ENCODE measurements around the gene RELN.

RELN gene

DNA sequence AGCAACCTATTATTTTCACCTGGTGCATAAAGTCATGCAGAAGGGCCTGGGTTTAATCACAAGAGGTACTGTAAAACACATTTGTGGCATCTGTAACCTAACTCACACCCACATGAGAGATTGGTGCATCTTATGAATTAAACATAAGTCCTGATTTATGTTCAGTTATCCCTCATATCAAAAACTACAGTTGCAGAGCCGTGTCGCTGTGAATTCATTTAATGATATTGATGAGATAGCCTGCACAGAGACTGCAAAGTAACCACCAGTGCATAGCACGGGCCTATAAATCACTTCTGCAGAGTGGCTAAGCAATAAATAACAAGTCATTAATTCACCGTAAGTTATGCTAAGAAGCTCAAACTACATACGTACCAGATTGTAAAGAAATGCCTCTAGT, 178.2 kb downstream of the RELN start:
- TF ChIP-seq, protein P1, sequence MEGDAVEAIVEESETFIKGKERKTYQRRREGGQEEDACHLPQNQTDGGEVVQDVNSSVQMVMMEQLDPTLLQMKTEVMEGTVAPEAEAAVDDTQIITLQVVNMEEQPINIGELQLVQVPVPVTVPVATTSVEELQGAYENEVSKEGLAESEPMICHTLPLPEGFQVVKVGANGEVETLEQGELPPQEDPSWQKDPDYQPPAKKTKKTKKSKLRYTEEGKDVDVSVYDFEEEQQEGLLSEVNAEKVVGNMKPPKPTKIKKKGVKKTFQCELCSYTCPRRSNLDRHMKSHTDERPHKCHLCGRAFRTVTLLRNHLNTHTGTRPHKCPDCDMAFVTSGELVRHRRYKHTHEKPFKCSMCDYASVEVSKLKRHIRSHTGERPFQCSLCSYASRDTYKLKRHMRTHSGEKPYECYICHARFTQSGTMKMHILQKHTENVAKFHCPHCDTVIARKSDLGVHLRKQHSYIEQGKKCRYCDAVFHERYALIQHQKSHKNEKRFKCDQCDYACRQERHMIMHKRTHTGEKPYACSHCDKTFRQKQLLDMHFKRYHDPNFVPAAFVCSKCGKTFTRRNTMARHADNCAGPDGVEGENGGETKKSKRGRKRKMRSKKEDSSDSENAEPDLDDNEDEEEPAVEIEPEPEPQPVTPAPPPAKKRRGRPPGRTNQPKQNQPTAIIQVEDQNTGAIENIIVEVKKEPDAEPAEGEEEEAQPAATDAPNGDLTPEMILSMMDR (conservative IDR thresholded peaks at IDR 0.05; ENCODE audit: low read depth) = no peak
- ChIA-PET POLR2A (ENCODE audit: low non-redundant PET) (no interaction called here), CTCF (no interaction called here)
- no peak for DNase-seq (ENCODE audit: low spot score)
- H3K27ac ChIP-seq = no peak overlapping the region

DNA sequence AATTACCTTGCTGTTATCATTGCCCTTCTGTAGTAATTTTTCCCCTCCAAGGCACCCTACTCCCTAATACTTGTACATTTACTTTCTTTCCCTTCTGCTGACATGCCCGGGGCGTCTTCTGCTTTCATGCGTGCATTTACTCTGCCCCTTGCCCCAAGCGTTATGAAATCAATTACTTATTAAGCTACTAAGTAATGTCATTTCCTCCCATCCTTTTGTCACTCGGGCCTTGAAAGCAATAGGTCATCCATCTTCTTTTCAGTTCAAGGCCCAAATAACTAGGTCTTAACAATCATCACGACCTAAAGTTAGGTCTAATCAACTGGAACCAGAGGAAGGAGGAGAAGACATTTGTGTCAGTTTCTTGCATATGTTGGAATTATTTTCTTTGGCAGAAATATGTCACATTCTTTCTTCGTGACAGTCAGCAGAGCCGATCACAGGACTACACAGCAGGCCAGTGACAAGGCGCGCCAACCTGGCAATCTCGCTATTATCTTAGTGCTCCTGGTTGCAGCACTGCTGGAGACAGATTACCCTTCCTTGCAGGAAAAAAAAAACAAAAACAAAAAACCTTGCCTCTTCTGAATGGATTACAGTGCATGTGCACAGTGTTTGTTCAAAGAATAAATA, 179.2 kb downstream of the RELN start:
- TF ChIP-seq, protein P1 (conservative IDR thresholded peaks at IDR 0.05; ENCODE audit: low read depth) = no peak
- no peak for DNase-seq (ENCODE audit: low spot score)
- CTCF ChIA-PET = no interaction called here
- H3K27ac ChIP-seq = no peak overlapping the region
- POLR2A ChIA-PET (ENCODE audit: low non-redundant PET) = no interaction called here

DNA sequence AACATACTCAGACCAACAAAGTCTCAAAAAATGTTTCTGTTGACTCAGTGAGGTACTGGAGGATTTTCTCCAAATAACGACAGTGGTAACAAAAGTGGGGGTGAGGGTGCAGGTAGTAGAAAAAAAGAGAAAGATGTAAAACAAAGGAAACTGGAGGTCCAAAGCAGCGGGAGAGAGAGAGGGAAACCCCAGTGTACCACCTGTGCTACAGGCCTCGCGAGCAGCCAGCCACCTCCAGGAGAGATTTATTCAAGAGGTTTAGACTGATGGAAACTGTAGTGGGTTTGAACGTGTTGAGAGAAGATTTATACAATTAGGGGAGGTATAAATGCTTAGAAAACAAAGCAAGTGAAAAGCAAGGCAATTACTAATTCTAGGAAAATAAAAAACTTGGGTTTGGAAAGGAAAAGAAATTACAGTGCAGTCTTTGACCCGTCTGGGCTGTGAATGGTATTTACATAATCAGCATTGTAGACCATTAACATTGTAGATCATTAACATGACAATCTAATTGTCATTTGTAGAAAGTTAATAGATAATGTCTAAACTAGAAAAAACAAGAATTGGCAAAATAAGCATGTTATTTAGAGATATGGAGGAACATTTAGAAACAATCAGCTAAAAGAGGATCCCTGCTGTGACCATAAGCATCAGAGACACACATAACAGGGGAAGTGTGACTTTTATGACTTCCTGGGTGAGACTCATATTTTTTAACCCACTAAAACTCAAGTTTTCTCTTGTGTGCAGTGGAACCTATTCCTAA, 180.0 kb downstream of the RELN start:
- no peak for DNase-seq (ENCODE audit: low spot score)
- TF ChIP-seq, protein P1 (conservative IDR thresholded peaks at IDR 0.05; ENCODE audit: low read depth) = no peak
- ChIA-PET CTCF (no interaction called here), POLR2A (ENCODE audit: low non-redundant PET) (no interaction called here)
- no peak overlapping the region for H3K27ac ChIP-seq

DNA sequence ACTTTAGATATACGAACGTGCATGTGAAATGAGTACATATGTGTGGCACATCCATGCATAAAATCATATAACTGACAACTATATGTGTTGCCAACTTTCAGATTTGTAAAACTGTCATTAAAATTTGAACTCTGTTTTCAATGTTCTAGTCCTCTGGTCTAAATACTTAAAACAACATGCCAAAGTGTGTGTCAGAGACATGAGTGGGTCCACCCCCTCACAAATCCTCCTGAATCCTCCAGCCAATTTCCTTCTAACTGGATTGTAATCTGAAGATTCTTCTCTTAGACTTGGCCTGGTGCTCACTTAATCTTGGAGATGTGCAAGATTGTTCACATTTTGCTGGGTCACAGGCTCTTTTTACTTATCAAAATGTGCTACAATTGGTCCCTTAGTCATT, 184.1 kb downstream of the RELN start:
- CTCF ChIA-PET = interaction anchor here (0.6 kb wide), 1 partner anchor 112 kb away, joined by 3 read pairs; no protein-coding TSS in a partner anchor
- no peak for DNase-seq (ENCODE audit: low spot score)
- POLR2A ChIA-PET (ENCODE audit: low non-redundant PET) = no interaction called here
- H3K27ac ChIP-seq = no peak overlapping the region
- TF ChIP-seq, protein P1 (conservative IDR thresholded peaks at IDR 0.05; ENCODE audit: low read depth) = no peak

DNA sequence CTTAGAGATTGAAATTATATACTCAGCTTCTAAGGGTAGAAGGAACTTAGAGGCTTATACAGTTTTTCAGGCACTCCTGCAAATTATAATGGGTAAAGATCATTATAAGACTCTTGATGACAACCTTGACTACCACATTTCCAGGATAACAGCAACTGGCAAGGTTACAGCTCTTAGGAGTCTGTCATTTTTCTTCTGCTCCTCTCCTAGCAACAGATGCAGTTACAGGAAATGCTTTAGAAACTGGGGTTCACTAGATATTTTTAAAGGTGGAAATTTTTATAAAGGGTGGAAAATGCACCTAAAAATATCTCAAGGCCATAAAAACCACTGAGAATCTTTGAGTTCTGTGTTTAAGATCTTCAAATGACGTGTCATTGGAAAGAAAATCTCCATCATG, 185.8 kb downstream of the RELN start:
- ChIA-PET POLR2A (ENCODE audit: low non-redundant PET) (no interaction called here), CTCF (interaction anchor here (0.7 kb wide), 1 partner anchor 113 kb away, joined by 4 read pairs; no protein-coding TSS in a partner anchor)
- DNase-seq (ENCODE audit: low spot score) = no peak
- no peak overlapping the region for H3K27ac ChIP-seq
- TF ChIP-seq, protein P1 (conservative IDR thresholded peaks at IDR 0.05; ENCODE audit: low read depth) = no peak

DNA sequence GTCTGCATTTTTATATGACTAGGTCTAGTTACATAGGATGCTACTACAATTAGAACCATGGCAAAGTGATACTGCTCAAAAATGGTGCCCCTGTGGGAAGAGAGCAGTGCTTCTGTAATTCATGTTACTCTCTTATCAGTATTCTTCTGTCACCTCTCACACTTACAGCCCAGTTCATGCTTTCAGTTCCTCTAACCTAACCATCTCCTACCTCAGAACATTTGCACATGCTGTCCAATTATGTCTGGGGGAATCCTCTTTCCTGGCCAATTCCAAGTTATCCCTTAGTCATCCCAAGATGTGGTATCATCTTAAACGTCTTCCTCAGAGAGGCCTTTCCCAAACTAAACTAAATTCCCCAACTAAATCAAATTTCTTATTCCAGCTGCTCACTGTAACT, 190.2 kb downstream of the RELN start:
- ChIA-PET CTCF (no interaction called here), POLR2A (ENCODE audit: low non-redundant PET) (no interaction called here)

More for the DNA sequence above, 190.2 kb downstream of the RELN start:
- no peak overlapping the region for H3K27ac ChIP-seq
- DNase-seq (ENCODE audit: low spot score) = no peak
- TF ChIP-seq, protein P1 (conservative IDR thresholded peaks at IDR 0.05; ENCODE audit: low read depth) = no peak

Data from RWPE1 (cell line).